Bronchial epithelial cell (primary cell): ENCODE results near the gene PAX5. TPM values are rescaled to one million over a fixed set of nuclear protein-coding genes. Genes with fewer than 3 reads are reported as not detected.

Experiments
- DNase-seq: peaks from one replicate; pipeline ENCODE4 v3.0.0-alpha.2; 2010; ENCODE audit warnings: low read depth
- FAIRE-seq: peaks from 2 replicates; lab custom pipeline; 2011; peaks lifted over from hg19 to GRCh38; lab: Jason Lieb, UNC
- H3K27me3 ChIP-seq: 2 replicates; pipeline ENCODE4 v1.5.1; 2011; ENCODE audit warnings: low read length; ENCODE audit not compliant: control insufficient read depth, insufficient read depth
- H3K36me3 ChIP-seq: 2 replicates; pipeline ENCODE4 v1.5.1; 2011; ENCODE audit warnings: low read length; ENCODE audit not compliant: control insufficient read depth, insufficient read depth
- H3K4me3 ChIP-seq: 2 replicates; pipeline ENCODE4 v1.5.1; 2011; ENCODE audit warnings: mild to moderate bottlenecking, low read depth, low read length, control low read depth
- CTCF ChIP-seq: IDR thresholded peaks from 2 replicates; pipeline ENCODE4 v1.5.1; 2011; ENCODE audit warnings: mild to moderate bottlenecking, moderate library complexity, low read length, control low read depth, inconsistent platforms; ENCODE audit not compliant: insufficient read depth, severe bottlenecking
- total RNA-seq: library from RNA; depleted of rRNA; stranded (reverse); fragments of >200 nt; gene quantifications from 2 replicates; pipeline ENCODE4 v1.2.1, GENCODE V29; 2014

PAX5 gene
- total RNA-seq, 1 donor from 2014 or later = not detected

GRCh38 chr9:36888551-36888950 lies 145.5 kb downstream of the PAX5 start:
- no peak for TF ChIP-seq CTCF
- Histone ChIP-seq H3K36me3 (no peaks in the 10 kb centered on the region), H3K27me3 (peaks cover 22% of the 10 kb centered on the region), H3K4me3 (no peak overlapping the region)
- DNase-seq (no peak), FAIRE-seq (no peak)

- H3K36me3 ChIP-seq = no peaks in the 10 kb centered on the region
- FAIRE-seq = peak; percentile 7
- no peak for TF ChIP-seq CTCF
- H3K27me3 ChIP-seq = peaks cover 13% of the 10 kb centered on the region
- DNase-seq = no peak
- H3K4me3 ChIP-seq = no peak overlapping the region
Measured at GRCh38 chr9:36884721-36885120, 149.3 kb downstream of the PAX5 start.

GRCh38 chr9:36882594-36882993 lies 151.5 kb downstream of the PAX5 start:
- DNase-seq (no peak), FAIRE-seq (no peak)
- H3K36me3 ChIP-seq = no peaks in the 10 kb centered on the region
- no peak overlapping the region for H3K4me3 ChIP-seq
- H3K27me3 ChIP-seq = peaks cover 12% of the 10 kb centered on the region
- no peak for TF ChIP-seq CTCF

- DNase-seq = no peak
- H3K4me3 ChIP-seq = no peak overlapping the region
- no peaks in the 10 kb centered on the region for H3K36me3 ChIP-seq
- peaks cover 14% of the 10 kb centered on the region for H3K27me3 ChIP-seq
- no peak for TF ChIP-seq CTCF
- no peak for FAIRE-seq
Measured at GRCh38 chr9:36881743-36882441, 152.2 kb downstream of the PAX5 start.

- no peak overlapping the region for H3K4me3 ChIP-seq
- FAIRE-seq = no peak
- no peaks in the 10 kb centered on the region for H3K36me3 ChIP-seq
- H3K27me3 ChIP-seq = peaks cover 11% of the 10 kb centered on the region
- no peak for DNase-seq
- TF ChIP-seq CTCF = no peak
Measured at GRCh38 chr9:36881316-36881715, 152.8 kb downstream of the PAX5 start.

- Histone ChIP-seq H3K36me3 (no peaks in the 10 kb centered on the region), H3K4me3 (no peak overlapping the region), H3K27me3 (peaks cover 9% of the 10 kb centered on the region)
- FAIRE-seq = no peak
- no peak for DNase-seq
- no peak for TF ChIP-seq CTCF
Measured at GRCh38 chr9:36880075-36880474, 154.0 kb downstream of the PAX5 start.
